PFSK-1 (cell line): ENCODE results near the gene THRB.

Experiments used
- POLR2AphosphoS5 ChIP-seq: IDR thresholded peaks from 2 replicates; pipeline ENCODE4 v1.6.1; 2012; ENCODE audit warnings: low read depth, mild to moderate bottlenecking, control low read depth, low read length, moderate library complexity
- REST ChIP-seq, 2 experiments: IDR thresholded peaks; 2 replicates each; pipeline versions ENCODE4 v1.6.1 to v1.8.0; 2011 to 2012; ENCODE audit warnings: low read depth in 2 of 2, low read length in 2 of 2, control low read depth in 1 of 2, inconsistent platforms in 1 of 2, mild to moderate bottlenecking in 1 of 2, moderate library complexity in 1 of 2; ENCODE audit not compliant: insufficient read depth in 1 of 2
- SIN3A ChIP-seq: IDR thresholded peaks from 2 replicates; pipeline ENCODE4 v1.6.1; 2012; ENCODE audit warnings: mild to moderate bottlenecking, low read length, moderate library complexity, borderline replicate concordance; ENCODE audit not compliant: insufficient read depth
- TAF1 ChIP-seq: IDR thresholded peaks from 2 replicates; pipeline ENCODE4 v1.6.1; 2012; ENCODE audit warnings: low read length, control low read depth, borderline replicate concordance; ENCODE audit not compliant: insufficient read depth

DNA sequence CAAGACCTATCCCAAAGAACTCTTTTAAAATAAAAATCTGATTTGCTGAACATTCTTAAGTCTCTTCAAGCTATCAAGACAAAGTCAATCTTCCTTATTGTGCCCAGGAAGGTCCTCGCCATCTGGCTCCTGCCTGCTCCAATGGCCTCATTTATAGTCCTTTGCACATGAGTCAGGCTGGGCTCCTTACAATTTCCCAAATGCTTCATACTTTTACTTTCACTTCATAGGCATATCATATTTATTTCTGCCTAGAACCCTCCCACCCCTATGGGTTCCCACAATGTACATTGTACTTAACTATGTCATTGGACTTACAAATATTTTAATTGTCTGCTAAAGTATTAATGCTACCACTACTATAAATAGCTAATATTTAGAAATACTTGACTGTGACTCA, 9.1 kb downstream of the THRB start:
- TF ChIP-seq TAF1 (no peak), POLR2AphosphoS5 (no peak), REST (IDR thresholded peaks at IDR 0.05; ENCODE audit: insufficient read depth in 1 of 2, low read depth in 2 of 2, low read length in 2 of 2) (no peak), SIN3A (no peak)
